Retinal pigment epithelial cell (primary cell): ENCODE data around the gene GRIN2A.

Source experiments
- DNase-seq: peaks from one replicate; pipeline ENCODE4 v3.0.0-alpha.2; 2010; ENCODE audit warnings: low read depth
- H3K4me3 ChIP-seq: 2 replicates; pipeline ENCODE4 v1.5.1; 2011; ENCODE audit warnings: mild to moderate bottlenecking, low read length, control low read depth, moderate library complexity
- CTCF ChIP-seq: conservative IDR thresholded peaks from 2 replicates; pipeline ENCODE4 v1.5.1; 2011; ENCODE audit warnings: low read depth, low read length, control low read depth, inconsistent platforms

Gene GRIN2A

DNA sequence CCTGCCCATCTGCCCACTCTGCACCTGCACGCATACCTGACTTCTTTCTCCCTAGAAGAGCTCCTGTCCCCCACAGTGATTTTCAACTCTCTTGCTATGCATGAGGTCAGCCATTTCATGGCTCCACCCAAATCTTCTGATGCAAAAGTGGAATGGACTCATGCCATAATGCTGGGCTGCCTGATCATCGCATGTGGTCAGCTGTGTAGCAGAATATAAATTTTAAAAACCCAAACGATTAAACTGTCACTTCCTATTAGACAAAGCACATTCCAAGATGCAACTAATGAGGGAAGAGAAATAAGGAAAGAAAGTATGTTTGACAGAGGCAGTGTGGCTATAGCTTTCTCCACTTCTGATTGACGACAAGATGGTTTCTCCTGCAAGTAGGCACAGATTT lies 26.1 kb downstream of the GRIN2A start:
- DNase-seq: no peak
- no peak overlapping the region for H3K4me3 ChIP-seq
- TF ChIP-seq CTCF: no peak

GRCh38 chr16:10154389-10154788 lies 27.8 kb downstream of the GRIN2A start:
- TF ChIP-seq CTCF: no peak
- no peak overlapping the region for H3K4me3 ChIP-seq
- DNase-seq: no peak

GRCh38 chr16:10153985-10154384 lies 28.2 kb downstream of the GRIN2A start:
- H3K4me3 ChIP-seq: no peak overlapping the region
- TF ChIP-seq CTCF: no peak
- no peak for DNase-seq

- no peak for TF ChIP-seq CTCF
- no peak overlapping the region for H3K4me3 ChIP-seq
- DNase-seq: no peak
Observed at GRCh38 chr16:10151718-10152117, 30.5 kb downstream of the GRIN2A start.

GRCh38 chr16:10150906-10151305 lies 31.3 kb downstream of the GRIN2A start:
- no peak overlapping the region for H3K4me3 ChIP-seq
- TF ChIP-seq CTCF: no peak
- no peak for DNase-seq

GRCh38 chr16:10145542-10146035 lies 36.6 kb downstream of the GRIN2A start:
- no peak overlapping the region for H3K4me3 ChIP-seq
- TF ChIP-seq CTCF: no peak
- no peak for DNase-seq

DNA sequence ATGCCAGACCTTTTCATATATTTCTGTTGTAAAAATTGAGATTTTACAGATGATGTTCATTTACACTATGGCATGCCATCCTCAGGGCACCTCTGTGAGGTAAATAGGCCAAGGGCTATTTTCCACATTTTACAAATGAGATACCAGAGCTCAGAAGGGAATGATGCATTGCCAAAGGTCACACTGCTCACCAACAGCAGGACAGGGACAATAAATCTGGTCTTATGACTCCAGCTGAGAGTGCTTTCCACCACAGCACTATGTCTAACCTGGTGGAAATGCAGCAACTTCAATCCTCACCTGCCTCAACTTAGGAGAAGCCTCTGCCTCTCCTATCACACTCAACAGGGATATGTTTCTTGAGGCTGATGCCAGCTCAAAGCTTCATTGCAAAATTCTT lies 40.6 kb downstream of the GRIN2A start:
- no peak for TF ChIP-seq CTCF
- no peak overlapping the region for H3K4me3 ChIP-seq
- DNase-seq: no peak
